Activated T-helper 1 cell treated with anti-CD3 and anti-CD28 coated beads, Interleukin-12 subunit alpha, Interleukin-12 subunit beta, Interleukin-2, Interleukin-4 antibody, amounts not matched to agents 30 ng/mL and 10 ng/mL and 1 ng/mL, durations not matched to agents 14 hours and 24 hours and 36 hours (primary cell): ENCODE measurements around the gene SPATA18. TPM values are rescaled to one million over a fixed set of nuclear protein-coding genes. Genes with fewer than 3 reads are reported as not detected.
"Not testable (repeated sequence)": the region's sequence is repeated elsewhere in the genome, so short reads cannot be mapped to it uniquely, and the experiment has no call there.

Experiments used
- DNase-seq: peaks from one replicate; pipeline ENCODE4 v3.0.0; 2021; ENCODE audit warnings: low spot score
- H3K27ac Mint-ChIP-seq: one replicate; pipeline ENCODE4 v1.8.0; 2021; ENCODE audit warnings: mild to moderate bottlenecking, mixed read lengths
- H3K27me3 Mint-ChIP-seq: one replicate; pipeline ENCODE4 v1.8.0; 2022; ENCODE audit warnings: mild to moderate bottlenecking, moderate library complexity, mixed read lengths; ENCODE audit not compliant: insufficient read depth
- H3K36me3 Mint-ChIP-seq: one replicate; pipeline ENCODE4 v1.8.0; 2021; ENCODE audit warnings: low read depth, mixed read lengths
- H3K4me1 Mint-ChIP-seq: one replicate; pipeline ENCODE4 v1.8.0; 2021; ENCODE audit warnings: low read depth, mixed read lengths
- H3K4me3 Mint-ChIP-seq: one replicate; pipeline ENCODE4 v1.8.0; 2021; ENCODE audit warnings: mild to moderate bottlenecking, moderate library complexity, mixed read lengths
- H3K9me3 Mint-ChIP-seq: one replicate; pipeline ENCODE4 v1.8.0; 2021; ENCODE audit warnings: mixed read lengths
- intact Hi-C: fragments of 100-400 bp; cut with micrococcal nuclease; formaldehyde crosslinking; loops from one replicate; pipeline ENCODE4 v1.15.1; 2024
- total RNA-seq: library from RNA; stranded (reverse); gene quantifications from 2 replicates; pipeline ENCODE4 v1.2.3, GENCODE V29; 2022

SPATA18 gene
- total RNA-seq, 1 donor from 2014 or later, result 0.13 TPM

DNA sequence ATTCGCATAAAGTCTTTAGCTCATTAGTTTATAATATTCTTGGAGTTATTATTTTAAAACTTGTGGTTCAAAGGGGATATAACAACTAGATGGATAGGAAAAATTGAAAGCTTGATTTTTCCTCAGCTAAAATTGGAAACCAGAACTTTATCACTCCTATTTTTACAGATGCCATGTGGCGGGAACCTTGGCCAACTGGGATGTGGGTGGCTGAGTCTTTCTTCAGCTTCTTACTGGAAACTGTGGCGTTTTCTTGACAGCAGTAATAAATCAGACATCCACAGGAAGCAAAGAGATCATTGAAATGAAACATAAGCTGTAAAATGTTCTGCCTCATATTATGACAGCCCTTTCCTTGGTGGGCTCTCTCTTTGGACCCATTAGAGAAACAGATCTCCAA lies 84.1 kb downstream of the SPATA18 start:
- intact Hi-C loops, result no loop called here
- H3K4me1 Mint-ChIP-seq, result no peaks in the 10 kb centered on the region
- peaks cover 2% of the 10 kb centered on the region for H3K27me3 Mint-ChIP-seq
- no peak overlapping the region for H3K27ac Mint-ChIP-seq
- H3K4me3 Mint-ChIP-seq, result no peak overlapping the region
- DNase-seq, result no peak
- no peaks in the 10 kb centered on the region for H3K36me3 Mint-ChIP-seq
- peaks cover 14% of the 10 kb centered on the region for H3K9me3 Mint-ChIP-seq

DNA sequence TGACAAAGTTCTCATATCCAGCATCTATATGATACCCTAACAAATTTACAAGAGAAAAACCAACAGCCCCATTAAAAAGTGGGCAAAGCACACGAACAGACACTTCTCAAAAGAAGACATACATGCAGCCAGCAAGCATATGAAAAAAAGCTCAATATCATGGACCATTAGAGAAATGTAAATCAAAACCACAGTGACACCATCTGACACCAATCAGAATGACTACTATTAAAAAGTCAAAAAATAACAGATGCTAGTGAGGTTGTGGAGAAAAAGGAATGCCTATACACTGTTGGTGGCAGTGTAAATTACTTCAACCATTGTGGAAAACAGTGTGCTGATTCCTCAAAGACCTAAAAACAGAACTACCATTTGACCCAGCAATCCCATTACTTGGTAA lies 86.0 kb downstream of the SPATA18 start:
- intact Hi-C loops, DNase-seq, H3K36me3 Mint-ChIP-seq, H3K4me3 Mint-ChIP-seq, H3K27me3 Mint-ChIP-seq, H3K27ac Mint-ChIP-seq, H3K4me1 Mint-ChIP-seq: not testable (repeated sequence)
- H3K9me3 Mint-ChIP-seq, result peaks cover 14% of the 10 kb centered on the region

DNA sequence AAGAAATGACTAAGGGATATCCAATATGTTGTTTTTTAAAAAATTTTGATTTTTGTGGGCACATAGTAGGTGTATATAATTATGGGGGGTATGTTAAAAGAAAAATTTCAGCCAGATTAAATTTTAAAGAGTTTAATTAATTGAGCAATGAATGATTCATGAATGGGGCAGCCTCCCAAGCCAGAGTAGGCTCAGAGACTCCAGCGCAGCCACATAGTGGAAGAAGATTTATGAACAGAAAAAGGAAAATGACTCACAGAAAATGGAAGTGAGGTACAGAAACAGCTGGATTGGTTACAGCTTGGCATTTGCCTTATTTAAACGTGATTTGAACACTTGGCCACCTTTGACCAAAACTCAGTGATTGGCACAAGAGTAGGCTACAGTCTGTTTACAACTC lies 91.7 kb downstream of the SPATA18 start:
- Mint-ChIP-seq H3K4me3 (no peak overlapping the region), H3K36me3 (no peaks in the 10 kb centered on the region), H3K4me1 (no peaks in the 10 kb centered on the region), H3K9me3 (peaks cover 5% of the 10 kb centered on the region), H3K27me3 (no peaks in the 10 kb centered on the region), H3K27ac (no peak overlapping the region)
- no peak for DNase-seq
- intact Hi-C loops, result no loop called here

DNA sequence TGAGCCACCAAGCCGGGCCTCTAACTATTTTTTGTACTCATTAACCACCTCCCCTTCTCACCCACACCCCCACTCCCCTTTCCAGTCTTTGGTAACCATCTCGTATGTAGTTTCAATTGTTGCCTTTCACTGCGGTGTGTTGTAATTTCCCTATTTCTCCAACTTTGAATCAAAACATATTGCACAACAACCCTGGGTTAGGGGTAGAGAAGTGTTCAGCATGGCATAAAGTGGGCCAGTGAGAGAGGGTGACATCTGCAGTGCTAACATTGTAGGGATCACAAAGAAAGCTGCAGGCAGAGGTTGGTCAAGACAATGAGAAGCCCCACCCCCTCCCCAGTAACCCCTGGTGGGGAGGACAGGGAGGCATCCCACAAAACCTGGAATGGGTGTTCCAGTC lies 92.7 kb downstream of the SPATA18 start:
- DNase-seq, result no peak
- no peak overlapping the region for H3K27ac Mint-ChIP-seq
- no peak overlapping the region for H3K4me3 Mint-ChIP-seq
- no peaks in the 10 kb centered on the region for H3K36me3 Mint-ChIP-seq
- intact Hi-C loops, result no loop called here
- H3K9me3 Mint-ChIP-seq, result peaks cover 5% of the 10 kb centered on the region
- H3K27me3 Mint-ChIP-seq, result no peaks in the 10 kb centered on the region
- H3K4me1 Mint-ChIP-seq, result no peaks in the 10 kb centered on the region

DNA sequence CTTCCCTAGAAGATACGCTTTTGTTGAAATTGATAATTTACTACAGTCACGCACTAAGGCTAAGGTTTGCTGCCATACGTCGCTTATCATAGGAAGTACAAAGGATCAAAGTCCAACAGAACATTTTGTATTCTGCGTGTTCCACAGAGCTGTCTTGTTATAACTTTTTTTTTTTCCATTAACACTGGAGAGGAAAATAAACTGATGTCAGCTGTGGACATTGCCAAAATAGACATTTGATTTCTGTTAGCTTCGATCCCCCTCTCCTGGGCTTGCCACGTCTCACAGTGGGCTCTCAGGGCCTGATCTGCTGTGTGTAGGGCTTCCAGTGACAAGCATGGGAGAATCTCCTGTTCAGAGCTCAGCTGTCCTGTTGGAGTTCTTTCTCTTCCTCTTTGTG lies 93.3 kb downstream of the SPATA18 start:
- no peak overlapping the region for H3K27ac Mint-ChIP-seq
- no peaks in the 10 kb centered on the region for H3K4me1 Mint-ChIP-seq
- no peak overlapping the region for H3K4me3 Mint-ChIP-seq
- no peaks in the 10 kb centered on the region for H3K36me3 Mint-ChIP-seq
- intact Hi-C loops, result no loop called here
- H3K9me3 Mint-ChIP-seq, result no peaks in the 10 kb centered on the region
- H3K27me3 Mint-ChIP-seq, result no peaks in the 10 kb centered on the region
- DNase-seq, result no peak

Other genes with a start within 250 kb of the SPATA18 start
- gene DCUN1D4, start 208.2 kb upstream of the SPATA18 start, total RNA-seq, result 29.7 and 40.7 TPM in 2 replicates
- 0.08 TPM in 1 of 2 replicates, not detected in the other for gene LRRC66, start 30.9 kb upstream of the SPATA18 start, total RNA-seq
- gene SGCB, start 13.0 kb upstream of the SPATA18 start, total RNA-seq, result 13.9 and 14.4 TPM in 2 replicates